ENCODE data around the gene DIRAS3.
"Not testable (repeated sequence)": the region's sequence is repeated elsewhere in the genome, so short reads cannot be mapped to it uniquely, and the experiment has no call there.

The DIRAS3 gene

GRCh38 chr1:68016381-68016780, 34.0 kb downstream of the DIRAS3 start:
- no peak for DNase-seq

- no peak for DNase-seq
Measured at GRCh38 chr1:68015971-68016370, 34.5 kb downstream of the DIRAS3 start.

- no peak for DNase-seq
Measured at GRCh38 chr1:68015369-68015768, 35.1 kb downstream of the DIRAS3 start.

GRCh38 chr1:68013351-68013750, 37.1 kb downstream of the DIRAS3 start:
- DNase-seq = no peak

GRCh38 chr1:68011657-68012375, 38.6 kb downstream of the DIRAS3 start:
- no peak for DNase-seq

- DNase-seq = no peak
Measured at GRCh38 chr1:68010543-68010942, 39.9 kb downstream of the DIRAS3 start.

DNA sequence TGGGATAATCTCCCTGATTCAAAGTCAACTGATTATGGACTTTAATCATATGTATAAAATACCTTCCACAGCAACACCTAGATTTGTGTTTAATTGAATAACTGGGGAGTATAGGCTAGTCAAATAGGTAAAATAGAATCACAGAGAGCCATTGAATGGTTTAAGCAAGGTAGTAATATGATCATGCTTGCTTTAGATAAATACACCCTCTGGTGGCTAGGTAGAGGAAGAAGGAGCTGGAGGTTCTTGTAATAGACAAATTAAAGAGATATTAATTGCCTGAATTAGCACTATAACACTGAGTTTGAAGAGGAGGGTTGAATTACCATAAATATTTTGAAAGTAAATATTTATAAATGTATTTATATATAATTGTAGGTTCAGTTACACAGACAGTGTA, 40.3 kb downstream of the DIRAS3 start:
- DNase-seq = no peak

DNA sequence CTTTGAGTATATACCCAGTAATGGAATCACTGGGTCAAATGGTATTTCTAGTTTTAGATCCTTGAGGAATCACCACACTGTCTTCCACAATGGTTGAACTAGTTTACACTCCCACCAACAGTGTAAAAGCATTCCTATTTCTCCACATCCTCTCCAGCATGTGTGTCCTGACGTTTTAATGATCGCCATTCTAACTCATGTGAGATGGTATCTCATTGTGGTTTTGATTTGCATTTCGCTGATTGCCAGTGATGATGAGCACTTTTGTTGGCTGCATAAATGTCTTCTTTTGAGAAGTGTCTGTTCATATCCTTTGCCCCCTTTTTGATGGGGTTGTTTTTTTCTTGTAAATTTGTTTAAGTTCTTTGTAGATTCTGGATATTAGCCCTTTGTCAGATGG, 46.8 kb downstream of the DIRAS3 start:
- not testable (repeated sequence) for DNase-seq

DNA sequence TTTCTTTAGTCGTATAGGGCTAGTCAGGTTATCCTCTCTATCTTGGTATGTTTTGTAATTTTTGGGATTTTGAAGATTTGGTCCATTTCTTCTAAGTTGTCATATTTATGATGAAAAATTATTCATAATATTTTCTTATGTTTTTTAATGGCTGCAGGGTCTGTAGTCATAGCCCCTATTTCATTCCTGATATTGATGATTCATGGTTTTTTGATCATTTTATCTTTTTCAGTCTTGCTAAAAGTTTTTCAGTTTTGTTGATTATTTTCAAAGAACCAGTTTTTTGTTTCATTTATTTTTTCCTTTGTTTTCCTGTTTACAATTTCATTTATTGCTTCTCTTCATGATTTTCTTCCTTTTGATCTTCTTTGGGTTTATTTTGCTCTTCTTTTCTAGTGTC, 50.2 kb downstream of the DIRAS3 start:
- no peak for DNase-seq

GRCh38 chr1:67997746-67998145, 52.7 kb downstream of the DIRAS3 start:
- DNase-seq = no peak
